Loucy (cell line): Measurements from ENCODE around the gene MIB1.

ENCODE experiments used
- CTCF ChIP-seq: fragments of 200-600 bp; sonication (generic); conservative IDR thresholded peaks from 2 replicates; pipeline ENCODE4 v1.5.1; 2014; ENCODE audit warnings: mild to moderate bottlenecking, antibody characterized with exemption, low read length
- EZH2phosphoT487 ChIP-seq: fragments of 200-600 bp; IDR thresholded peaks from 2 replicates; pipeline ENCODE4 v1.6.1; 2018; ENCODE audit warnings: antibody characterized with exemption, mild to moderate bottlenecking, moderate library complexity, borderline replicate concordance

- TF ChIP-seq CTCF (no peak), EZH2phosphoT487 (no peak)
These were observed 57.5 kb downstream of the MIB1 start for GRCh38 chr18:21798126-21798525.
